Adrenal gland (tissue), 5 donors: ENCODE results near the gene AUTS2.

Experiments used
- CTCF ChIP-seq, 6 experiments: fragments of 450-650 bp in 4 of 6; fragments of 200-600 bp in 2 of 6; sonication (generic) in 1 of 6; IDR thresholded peaks; 1 replicate in 5 of 6; 2 replicates in 1 of 6; pipeline versions ENCODE4 v1.5.1 to v1.8.0; 2016 to 2021; ENCODE audit warnings: antibody characterized with exemption in 6 of 6, mild to moderate bottlenecking in 2 of 6, moderate library complexity in 1 of 6
- POLR2A ChIP-seq, 2 donors: fragments of 450-650 bp; IDR thresholded peaks; one replicate each; pipeline ENCODE4 v1.6.1; 2017; ENCODE audit warnings: antibody characterized with exemption in 2 of 2, mild to moderate bottlenecking in 2 of 2, moderate library complexity in 1 of 2
- donor health status: DM: no; HTN: no; CAD: no.

GRCh38 chr7:70634610-70635068, 1036.4 kb downstream of the AUTS2 start:
- TF ChIP-seq CTCF (IDR thresholded peaks at IDR 0.05) = no peak
- no peak for TF ChIP-seq POLR2A (IDR thresholded peaks at IDR 0.05)
